ENCODE data around the gene PRKD2.

GRCh38 chr19:46726551-46726950, 9.6 kb upstream of the PRKD2 start:
- TF ChIP-seq POLR2A (IDR thresholded peaks at IDR 0.05) (no peak), CTCF (IDR thresholded peaks at IDR 0.05) (no peak)
